ENCODE data around the gene POC1B. TPM values are rescaled to one million over a fixed set of nuclear protein-coding genes. Genes with fewer than 3 reads are reported as not detected.
A peak's percentile ranks its signal among the peaks of the same experiment; 100 is the strongest.

Gene POC1B
- total RNA-seq, 1 experiment from 2014 or later: 13.4 TPM

DNA sequence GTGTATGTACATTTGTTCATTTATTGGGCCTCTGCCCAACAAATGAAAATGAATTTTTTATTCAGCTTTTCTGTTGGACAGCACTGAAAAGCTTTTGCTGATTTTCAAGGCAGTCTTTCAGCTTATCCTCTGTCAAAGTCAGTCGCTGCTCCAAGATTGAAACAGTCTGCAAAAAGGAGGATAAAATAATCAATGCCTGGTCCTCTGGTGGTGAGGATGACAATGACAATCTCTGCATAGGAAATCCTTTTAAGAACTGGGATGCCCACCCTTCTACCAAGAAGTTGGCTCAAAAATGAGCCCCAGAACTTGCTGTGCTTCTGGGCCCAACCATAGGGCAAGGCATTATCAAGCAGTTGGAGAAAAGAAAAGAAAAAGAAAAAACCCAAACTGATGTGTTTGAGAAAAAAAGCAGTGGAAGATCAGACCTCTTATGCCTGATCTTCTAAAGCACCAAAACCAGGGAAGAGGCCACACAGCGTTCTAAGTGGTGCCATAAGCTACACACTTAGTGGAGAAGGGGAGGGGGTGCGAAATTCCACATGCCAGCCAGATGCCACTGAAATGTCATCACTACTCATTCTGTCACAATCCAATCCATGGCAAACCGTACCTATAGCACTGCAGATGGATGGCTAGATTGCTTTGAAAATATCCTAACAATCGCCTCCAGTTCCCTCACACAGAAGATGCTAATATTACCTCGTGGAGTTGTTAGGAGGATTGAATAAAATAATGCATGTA lies 104.6 kb downstream of the POC1B start:
- DNase-seq (ENCODE audit: low read depth): no peak

DNA sequence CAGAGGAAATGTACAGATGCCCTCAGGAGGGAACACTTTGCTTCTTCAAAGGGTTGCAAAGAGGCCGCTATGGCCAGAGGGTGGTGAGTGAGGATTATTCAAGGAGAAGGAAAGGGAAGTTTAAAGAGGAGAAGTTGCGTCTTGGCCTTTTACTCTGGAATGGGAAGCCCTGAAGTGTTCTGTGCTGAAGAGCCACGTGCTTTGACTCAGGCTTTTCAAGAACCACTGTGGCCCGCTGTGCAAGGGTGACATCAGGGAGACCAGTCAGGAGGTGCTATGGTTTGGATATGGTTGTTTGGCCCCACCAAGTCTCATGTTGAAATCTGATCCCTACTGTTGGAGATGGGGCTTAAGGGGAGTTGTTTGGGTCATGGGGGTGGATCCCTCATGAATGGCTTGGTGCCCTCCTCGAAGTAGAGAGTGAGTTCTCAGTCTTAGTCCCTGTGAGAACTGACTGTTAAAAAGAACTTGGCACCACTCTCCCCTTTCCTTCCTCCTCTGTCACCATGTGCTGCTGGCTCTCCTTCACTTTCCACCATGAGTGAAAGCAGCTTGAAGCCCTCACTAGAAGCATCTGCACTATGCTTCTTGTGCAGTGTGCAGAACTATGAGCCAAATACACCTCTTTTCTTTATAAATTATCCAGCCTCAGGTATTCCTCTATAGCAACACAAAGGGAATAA lies 107.5 kb downstream of the POC1B start:
- no peak for DNase-seq (ENCODE audit: low read depth)

DNA sequence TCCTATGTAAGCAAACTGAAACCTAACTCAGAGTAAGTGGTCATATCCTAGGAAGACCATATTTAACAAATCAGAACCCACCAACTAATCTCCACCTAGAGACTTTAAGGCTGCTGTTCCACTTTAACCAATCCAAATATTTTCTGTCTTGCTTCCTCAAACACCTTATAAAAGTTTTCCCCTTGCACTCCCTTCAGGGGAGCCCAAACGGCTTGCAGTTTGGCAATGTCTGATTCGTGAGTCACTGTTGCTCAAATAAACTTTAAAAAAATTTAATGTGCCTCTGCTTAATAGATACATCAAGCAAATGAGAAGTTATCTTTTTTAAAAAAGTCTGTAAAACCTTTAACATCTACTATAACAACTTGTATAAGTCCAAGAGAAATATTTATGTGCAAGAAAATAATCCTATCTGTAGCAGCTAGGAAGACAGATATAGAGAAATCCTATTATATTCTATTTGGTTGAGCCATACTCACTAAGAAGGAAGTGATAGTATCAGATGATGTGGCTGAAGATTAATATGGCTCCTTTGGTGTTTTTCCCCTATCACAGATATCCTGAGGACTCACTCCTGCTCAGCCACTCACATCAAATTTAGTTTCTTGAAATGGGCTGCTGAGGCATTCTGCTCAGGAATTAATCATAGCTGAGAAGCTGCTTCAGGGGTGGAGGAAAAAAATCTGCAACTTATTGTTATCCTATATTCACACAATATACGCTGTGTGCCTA lies 108.4 kb downstream of the POC1B start:
- peak; percentile 25 for DNase-seq (ENCODE audit: low read depth)

DNA sequence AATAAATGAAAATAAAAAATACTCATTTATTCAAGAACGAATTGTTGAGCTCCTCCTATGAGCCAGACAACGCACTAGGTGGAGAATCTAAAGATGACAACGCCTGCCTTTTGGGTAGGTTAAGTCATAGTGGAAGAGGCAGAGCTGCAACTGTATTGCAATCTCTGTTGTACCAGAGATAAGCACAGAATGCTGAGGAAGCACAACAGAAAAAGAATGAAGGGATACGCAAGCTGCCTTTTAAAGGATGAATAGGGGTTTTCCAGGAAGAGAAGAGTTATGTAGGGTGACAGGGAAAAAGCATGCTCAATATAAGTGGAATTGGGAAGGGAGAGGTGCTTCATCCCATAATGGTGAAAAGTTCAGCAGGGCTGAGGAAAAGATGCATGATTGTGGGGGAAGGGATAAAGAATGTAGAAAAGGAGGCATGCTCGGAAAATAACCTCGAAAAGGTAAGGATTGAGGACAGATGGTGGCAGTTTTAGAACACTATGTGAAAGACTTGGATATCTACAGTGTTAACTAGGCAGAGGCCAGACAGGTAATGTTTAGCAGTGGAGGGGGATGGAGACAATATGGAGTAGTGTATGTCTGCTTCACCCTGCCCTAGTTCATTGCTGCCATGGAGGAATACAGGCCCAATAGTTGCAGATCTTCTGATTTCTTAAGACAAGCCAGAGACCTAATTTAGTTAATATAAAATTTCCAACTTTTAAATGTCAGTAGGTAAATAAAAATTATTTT lies 109.6 kb downstream of the POC1B start:
- no peak for DNase-seq (ENCODE audit: low read depth)

DNA sequence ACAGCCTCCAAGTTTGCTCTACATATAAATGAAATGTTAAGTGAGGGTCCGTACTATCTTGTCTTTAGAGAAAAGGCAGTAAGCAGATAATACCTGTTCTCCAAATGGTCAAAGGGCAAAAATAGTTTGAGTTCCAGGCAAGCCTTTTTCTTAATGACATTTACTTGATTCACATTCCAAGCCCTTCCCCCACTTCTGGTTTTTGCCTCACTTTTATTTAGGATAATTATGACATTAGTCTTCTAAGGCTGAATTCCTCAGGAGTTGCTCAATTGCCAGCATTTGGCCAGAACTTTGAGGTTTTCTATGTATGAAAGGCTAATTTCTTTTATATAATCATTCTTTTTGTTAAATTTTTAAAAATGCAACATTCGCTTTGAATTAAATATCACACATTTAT lies 111.0 kb downstream of the POC1B start:
- no peak for DNase-seq (ENCODE audit: low read depth)

DNA sequence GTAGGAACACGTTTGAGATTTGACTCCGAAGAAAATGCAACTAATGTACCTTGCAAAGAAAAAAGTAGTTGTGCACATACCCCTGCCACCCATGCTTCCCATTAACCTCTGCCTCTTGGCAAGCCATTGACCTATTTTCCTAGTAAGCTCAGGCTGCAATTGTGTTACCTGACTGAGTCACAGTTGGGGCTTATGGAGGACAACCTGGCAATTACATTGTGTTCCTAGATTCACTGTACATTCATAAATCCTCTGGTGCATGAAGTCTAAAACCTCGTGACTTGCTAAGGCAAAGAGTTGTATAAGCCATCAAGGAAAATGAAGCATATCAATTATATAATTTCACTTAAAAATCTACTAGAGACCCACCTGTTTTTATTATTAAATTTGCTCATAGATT lies 111.5 kb downstream of the POC1B start:
- no peak for DNase-seq (ENCODE audit: low read depth)

DNA sequence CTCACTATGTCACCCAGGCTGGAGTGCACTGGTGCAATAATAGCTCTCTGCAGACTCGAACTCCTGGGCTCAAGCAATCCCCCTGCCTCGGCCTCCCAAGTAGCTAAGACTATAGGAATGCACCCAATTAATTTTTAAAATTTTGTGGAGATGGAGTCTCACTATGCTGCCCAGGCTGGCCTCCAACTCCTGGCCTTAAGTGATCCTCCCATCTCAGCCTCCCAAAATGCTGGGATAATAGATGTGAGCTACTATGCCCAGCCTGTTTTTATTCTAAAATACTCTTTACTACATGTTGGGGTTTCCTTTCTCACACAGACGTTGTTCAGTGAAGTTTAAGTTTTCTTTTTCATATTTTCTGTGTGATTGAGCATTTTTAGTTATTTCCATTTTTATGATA lies 112.6 kb downstream of the POC1B start:
- no peak for DNase-seq (ENCODE audit: low read depth)

DNA sequence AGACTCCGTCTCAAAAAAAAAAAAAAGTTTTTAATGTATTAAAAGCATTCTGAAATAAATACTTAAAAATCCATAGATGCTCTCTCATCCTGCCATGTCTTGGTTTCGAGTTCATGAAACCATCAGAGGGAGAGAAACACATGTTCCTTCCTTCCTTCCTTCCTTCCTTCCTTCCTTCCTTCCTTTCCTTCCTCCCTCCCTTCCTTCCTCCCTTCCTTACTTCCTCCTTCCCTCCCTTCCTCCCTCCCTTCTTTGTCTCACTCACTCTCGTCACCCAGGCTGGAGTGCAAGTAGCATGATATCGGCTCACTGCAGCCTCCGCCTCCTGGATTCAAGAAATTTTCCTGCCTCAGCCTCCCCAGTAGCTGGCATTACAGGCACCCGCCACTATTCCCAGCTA lies 113.2 kb downstream of the POC1B start:
- DNase-seq (ENCODE audit: low read depth): no peak

DNA sequence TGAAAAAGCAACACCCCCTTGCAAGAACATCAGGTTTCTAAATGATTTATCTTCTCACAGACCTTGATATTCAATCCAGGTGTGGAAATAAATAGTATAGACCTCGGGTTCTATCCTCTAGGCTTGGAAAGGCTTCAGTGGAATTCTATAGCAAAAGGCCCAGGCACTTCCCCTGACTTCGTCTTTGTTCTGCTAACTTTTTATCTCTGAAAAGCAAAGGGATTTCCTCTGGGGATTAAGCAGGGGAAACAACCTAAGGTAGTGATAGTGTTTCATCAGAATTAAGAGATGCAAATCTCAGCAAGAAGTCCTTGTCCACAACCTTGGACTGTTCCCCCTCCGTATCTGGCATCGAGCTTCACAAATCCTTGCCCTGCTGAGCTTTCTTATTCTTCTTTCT lies 114.0 kb downstream of the POC1B start:
- DNase-seq (ENCODE audit: low read depth): no peak

DNA sequence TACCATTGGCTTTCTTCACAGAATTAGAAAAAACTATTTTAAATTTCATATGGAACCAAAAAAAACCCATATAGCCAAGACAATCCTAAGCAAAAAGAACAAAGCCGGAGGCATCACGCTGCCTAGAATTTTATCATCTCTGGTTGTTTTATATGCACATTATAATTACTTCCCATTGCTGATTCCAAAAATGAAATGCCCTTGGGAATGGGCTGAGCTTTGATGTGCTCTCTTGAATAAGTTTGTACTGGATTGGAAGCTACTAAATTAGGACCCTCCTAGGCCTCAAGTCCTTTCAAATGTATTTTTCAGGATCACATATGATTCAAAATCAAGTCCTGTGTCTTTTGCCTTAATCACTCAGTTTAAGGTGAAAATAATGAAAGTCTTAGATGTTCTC lies 114.6 kb downstream of the POC1B start:
- DNase-seq (ENCODE audit: low read depth): no peak

DNA sequence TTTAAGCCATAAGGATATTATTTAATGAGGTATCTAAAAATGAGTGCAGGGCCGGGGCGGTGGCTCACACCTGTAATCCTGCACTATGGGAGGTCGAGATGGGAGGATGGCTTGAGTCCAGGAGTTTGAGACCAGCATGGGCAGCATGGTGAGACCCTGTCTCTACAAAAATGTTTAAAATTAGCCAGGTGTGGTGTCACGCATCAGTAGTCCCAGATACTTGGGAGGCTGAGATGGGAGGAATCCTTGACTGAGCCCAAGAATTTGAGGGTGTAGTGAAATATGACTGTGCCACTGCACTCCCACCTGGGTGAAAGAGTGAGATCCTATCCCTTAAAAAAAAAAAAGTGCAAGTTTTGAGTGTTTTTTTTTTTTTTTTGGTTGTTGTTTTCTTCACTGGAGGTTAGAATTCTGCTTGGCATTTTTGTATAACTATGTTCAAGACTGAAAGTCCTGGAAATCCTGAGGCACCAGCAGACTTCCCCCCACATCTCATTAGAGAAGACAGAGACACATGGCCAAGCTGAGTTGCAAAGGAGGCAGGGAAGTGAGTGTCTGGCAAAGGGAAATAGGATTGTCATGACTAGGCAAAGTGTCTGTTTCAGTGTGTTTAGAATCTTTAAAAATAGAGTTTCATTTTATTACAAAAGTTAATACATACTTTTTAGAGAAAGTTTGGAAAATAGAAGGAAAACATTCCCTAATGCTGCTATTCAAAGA lies 120.1 kb downstream of the POC1B start:
- DNase-seq (ENCODE audit: low read depth): no peak

DNA sequence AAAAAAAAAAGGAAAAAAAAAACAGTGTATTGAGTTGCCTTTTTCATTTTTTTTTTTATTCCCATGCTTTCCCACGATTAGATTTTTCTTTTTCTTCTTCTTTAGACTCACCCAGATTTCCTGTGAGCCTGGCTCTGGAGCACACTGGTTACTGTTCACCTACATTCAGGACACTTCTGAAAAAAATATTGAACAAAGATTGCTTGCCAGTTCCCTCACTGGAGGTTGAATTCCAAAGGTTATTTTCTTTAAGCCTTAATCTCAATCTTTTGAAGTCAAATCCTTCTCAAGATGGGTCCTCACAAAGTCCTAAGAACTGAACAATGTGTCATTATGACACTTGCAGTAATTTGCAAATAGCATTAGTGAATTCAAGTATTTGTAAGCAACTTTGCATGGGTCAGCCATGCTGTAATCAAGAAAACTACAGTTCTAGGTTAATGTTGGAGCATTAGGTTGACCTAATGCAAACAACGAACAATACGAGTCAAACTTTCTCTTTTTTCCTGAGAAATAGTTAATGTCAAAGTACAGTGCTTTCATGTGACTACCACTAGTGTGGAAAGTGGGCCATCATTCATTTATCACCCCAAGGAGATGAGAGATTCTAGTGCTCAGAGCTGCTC lies 124.3 kb downstream of the POC1B start:
- DNase-seq (ENCODE audit: low read depth): no peak

DNA sequence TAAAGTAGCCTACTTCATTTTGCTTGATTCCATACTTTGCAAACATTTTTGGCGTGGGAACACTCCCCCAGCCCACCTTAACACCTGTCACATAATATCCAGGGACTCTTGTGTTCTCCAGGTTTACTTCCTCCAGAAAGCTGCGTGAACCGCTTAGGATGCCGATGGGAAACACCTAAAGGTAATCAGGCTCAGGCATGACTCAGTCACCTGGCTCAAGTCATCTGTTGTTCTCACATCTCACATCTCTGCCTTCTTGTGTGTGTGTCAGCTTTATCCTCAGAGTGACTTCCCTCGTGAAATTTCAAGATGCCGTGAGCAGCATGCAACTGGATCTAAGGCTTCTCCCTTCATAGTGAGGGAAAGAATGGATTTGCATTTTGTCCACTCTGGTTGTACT lies 125.4 kb downstream of the POC1B start:
- no peak for DNase-seq (ENCODE audit: low read depth)

DNA sequence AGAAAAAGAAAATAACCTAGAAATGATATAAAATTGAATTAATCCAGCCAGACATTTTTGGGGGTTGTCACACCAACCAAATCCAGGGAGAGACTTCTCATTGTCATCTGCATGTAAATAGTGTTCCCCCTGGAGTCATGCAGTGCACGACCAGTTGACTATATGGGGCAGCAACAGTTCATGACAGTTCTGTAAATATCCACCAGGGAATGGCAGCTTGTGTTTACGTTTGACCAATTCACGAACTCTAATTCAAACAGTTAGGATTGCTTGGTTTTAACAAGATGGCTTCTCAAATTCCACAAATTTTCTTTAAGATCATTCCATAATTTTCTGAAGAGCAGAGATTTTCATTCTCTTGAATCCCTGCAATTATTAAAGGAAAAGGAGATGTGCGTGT lies 130.1 kb downstream of the POC1B start:
- DNase-seq (ENCODE audit: low read depth): no peak

DNA sequence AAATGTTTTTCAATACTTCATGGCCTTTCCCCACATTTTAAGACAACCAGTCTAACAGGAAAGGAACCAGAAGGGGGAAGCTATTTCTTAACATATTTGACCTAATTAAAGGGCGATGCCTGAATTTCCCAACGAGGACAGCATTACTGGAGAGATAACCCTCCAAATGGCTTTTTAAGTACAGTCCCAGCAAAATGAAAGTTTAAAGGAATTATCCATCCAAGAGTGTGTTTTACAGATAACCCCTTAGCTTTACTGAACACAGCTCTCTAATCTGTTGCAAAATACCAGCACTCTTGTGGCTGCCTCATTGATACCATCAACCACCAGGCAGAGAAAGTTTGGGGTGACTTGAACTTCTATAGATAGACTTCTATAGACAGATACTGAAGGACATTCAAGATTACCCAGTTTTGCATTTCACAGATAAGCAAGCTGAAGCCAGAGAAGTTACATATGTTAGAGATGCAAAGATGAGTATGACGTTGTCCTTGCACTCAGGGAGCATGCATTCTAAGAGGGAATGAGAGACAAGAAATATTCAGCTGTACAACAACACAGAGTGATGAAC lies 132.2 kb downstream of the POC1B start:
- no peak for DNase-seq (ENCODE audit: low read depth)

DNA sequence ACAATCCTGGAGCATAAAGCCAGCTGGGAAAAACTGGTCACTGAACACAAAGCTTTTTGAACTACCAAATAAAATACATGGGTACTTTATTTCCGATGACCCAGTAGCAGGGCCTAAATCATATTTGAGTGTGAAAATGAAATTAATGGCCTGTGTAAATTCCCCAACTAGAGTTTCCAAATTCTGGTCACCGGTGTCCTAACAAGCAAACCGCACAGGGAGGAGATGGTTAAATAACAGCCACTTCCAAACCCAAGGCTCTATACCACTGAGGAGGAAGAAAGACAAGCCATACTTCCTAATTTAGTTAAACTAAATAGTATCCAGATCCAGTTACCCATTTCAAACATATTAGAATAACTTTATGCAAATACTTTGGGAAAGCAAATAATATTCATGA lies 133.5 kb downstream of the POC1B start:
- no peak for DNase-seq (ENCODE audit: low read depth)

DNA sequence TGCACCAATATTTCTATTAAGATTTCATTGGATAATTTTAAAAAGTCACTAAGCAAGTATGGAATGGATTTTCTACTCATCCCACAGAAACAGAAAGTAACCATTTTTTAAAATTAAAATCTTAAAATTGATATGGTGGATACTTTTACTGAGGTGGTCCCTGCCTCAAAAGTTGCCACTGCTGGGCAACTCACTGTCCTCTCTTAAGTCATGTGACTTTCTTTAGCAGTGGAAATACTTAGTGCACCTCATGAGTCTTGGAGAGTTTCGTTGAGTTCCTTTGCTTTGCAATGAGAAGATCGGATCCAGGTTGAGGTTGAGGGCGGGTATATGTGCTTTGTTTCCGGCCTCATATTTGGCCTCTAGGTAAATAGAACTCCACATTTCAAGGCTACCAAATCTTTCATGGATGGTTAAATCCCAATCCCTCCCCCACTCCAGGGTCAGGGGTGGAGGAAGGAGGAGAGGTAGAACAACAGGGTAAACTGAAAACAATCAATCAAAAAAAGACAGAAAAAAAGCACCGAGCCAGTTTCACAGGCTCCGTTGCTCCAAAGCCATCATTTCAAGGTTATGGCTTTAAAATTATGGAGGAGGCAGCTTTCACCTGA lies 134.0 kb downstream of the POC1B start:
- DNase-seq (ENCODE audit: low read depth): no peak

DNA sequence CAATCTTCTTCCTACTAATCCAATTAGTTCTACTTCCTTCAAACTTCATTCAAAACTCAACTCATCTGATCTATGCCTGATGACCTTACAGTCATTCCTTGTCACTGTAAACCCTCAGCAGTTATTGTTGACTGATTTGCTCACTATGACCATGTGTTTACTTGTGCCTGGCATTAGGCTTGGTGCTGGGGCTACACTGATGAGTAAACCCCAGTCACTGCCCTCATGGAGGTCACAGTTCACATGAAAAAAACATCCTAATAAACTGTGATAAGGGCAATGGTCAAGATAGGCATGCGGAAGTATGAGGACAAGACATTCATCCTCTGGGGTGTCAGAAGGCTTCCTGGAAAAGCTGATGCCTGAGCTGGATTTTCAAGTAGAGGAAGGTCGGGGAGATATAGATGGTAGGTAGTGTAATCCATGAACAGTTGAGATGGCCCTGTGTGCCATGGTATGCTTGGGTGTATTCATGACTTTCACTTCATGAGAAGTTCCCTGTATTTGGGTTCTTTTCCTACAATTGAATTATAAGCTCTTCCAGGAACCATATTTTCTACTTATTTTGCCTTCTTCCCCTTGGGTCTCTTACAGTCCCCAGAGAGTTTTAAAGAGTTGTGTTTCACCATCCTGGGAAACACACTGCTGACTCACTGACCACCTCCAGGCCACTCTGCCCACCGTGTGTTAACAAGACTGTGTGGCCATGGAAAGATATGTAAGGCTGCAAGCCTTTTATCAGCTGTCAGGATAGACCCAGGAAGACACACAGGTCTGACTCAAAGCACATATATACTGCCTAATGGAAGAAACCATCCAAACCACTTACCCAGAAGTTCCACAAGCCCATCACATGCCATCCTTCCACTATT lies 134.8 kb downstream of the POC1B start:
- DNase-seq (ENCODE audit: low read depth): peak; percentile 88
